8988T (cell line): ENCODE results near the gene NCK2.

Experiments
- DNase-seq: peaks from one replicate; pipeline ENCODE4 v3.0.0; 2011

The NCK2 gene

GRCh38 chr2:105854972-105855371 is 110.3 kb downstream of the NCK2 start:
- no peak for DNase-seq

GRCh38 chr2:105856581-105856980 is 111.9 kb downstream of the NCK2 start:
- no peak for DNase-seq

GRCh38 chr2:105857076-105857740 is 112.5 kb downstream of the NCK2 start:
- no peak for DNase-seq

- no peak for DNase-seq
Measured at GRCh38 chr2:105858868-105859693, 114.4 kb downstream of the NCK2 start.

- no peak for DNase-seq
Measured at GRCh38 chr2:105859694-105859951, 114.9 kb downstream of the NCK2 start.

- DNase-seq, result no peak
Measured at GRCh38 chr2:105860567-105860966, 115.9 kb downstream of the NCK2 start.

- no peak for DNase-seq
Measured at GRCh38 chr2:105861200-105861599, 116.5 kb downstream of the NCK2 start.

GRCh38 chr2:105862843-105863242 is 118.1 kb downstream of the NCK2 start:
- DNase-seq, result no peak

- DNase-seq, result no peak
Measured at GRCh38 chr2:105864262-105864661, 119.5 kb downstream of the NCK2 start.

GRCh38 chr2:105865222-105865913 is 120.7 kb downstream of the NCK2 start:
- DNase-seq, result no peak

- DNase-seq, result no peak
Measured at GRCh38 chr2:105866216-105867185, 121.8 kb downstream of the NCK2 start.

GRCh38 chr2:105867587-105867986 is 122.9 kb downstream of the NCK2 start:
- no peak for DNase-seq

GRCh38 chr2:105868060-105868459 is 123.3 kb downstream of the NCK2 start:
- no peak for DNase-seq

- no peak for DNase-seq
Measured at GRCh38 chr2:105869341-105869740, 124.6 kb downstream of the NCK2 start.

GRCh38 chr2:105870062-105870461 is 125.3 kb downstream of the NCK2 start:
- no peak for DNase-seq

GRCh38 chr2:105870858-105871257 is 126.1 kb downstream of the NCK2 start:
- DNase-seq, result no peak

- no peak for DNase-seq
Measured at GRCh38 chr2:105872142-105872728, 127.5 kb downstream of the NCK2 start.

- DNase-seq, result no peak
Measured at GRCh38 chr2:105872830-105873229, 128.1 kb downstream of the NCK2 start.

- DNase-seq, result no peak
Measured at GRCh38 chr2:105873281-105873680, 128.6 kb downstream of the NCK2 start.

GRCh38 chr2:105873721-105874120 is 129.0 kb downstream of the NCK2 start:
- peak; percentile 37 for DNase-seq

GRCh38 chr2:105874466-105874865 is 129.8 kb downstream of the NCK2 start:
- no peak for DNase-seq

- DNase-seq, result no peak
Measured at GRCh38 chr2:105875241-105875640, 130.5 kb downstream of the NCK2 start.

GRCh38 chr2:105876191-105876590 is 131.5 kb downstream of the NCK2 start:
- DNase-seq, result no peak
